K562 (cell line): Measurements from ENCODE around the gene OPCML. TPM values are rescaled to one million over a fixed set of nuclear protein-coding genes. Genes with fewer than 3 reads are reported as not detected.

Source experiments
- ATAC-seq: fragments of 200-7000 bp; cut with Tn5 transposase; 3 replicates; pipeline ENCODE4 v1.9.1; 2020; ENCODE audit warnings: moderate library complexity
- BruUV-seq: library from RNA; stranded (reverse); fragments of 400-500 nt; replicated peaks from 2 replicates; lab custom pipeline; 2021; lab: Mats Ljungman, UMichigan
- CTCF ChIA-PET: fragments of 300-600 bp; formaldehyde crosslinking; extraction: SDS; loops from one replicate; lab custom pipeline; 2021; ENCODE audit warnings: low intra/inter-chr PET ratio; lab: Yijun Ruan, JAX
- POLR2A ChIA-PET: fragments of 300-600, 350-650 bp; sonication (Branson Sonifier 250); formaldehyde crosslinking; extraction: SDS; loops from one replicate; lab custom pipeline; 2021; ENCODE audit warnings: antibody characterized with exemption, inconsistent platforms; lab: Yijun Ruan, JAX
- DNase-seq, 4 experiments: peaks; one replicate each; pipeline versions ENCODE4 v3.0.0 to v3.0.0-alpha.2; 2011 to 2018; ENCODE audit warnings: low spot score in 3 of 4, mixed read lengths in 3 of 4; ENCODE audit errors: extremely low read depth in 1 of 4
- FAIRE-seq: peaks from 2 replicates; lab custom pipeline; 2011; peaks lifted over from hg19 to GRCh38; lab: Jason Lieb, UNC
- H2AFZ ChIP-seq: 2 replicates; pipeline ENCODE4 v1.6.0; 2011; ENCODE audit warnings: low read depth, low read length, control low read depth, inconsistent platforms
- H3K27ac ChIP-seq: fragments of 200-600 bp; 3 replicates; pipeline ENCODE4 v1.8.0; 2011; ENCODE audit warnings: low read depth, mild to moderate bottlenecking, control low read depth, inconsistent platforms, low read length, moderate library complexity, mixed read lengths; ENCODE audit errors: extremely low read depth
- H3K27me3 ChIP-seq, 2 experiments: fragments of 300-600 bp in 1 of 2; 2 replicates in 1 of 2; 3 replicates in 1 of 2; pipeline versions ENCODE4 v1.6.0 to v1.8.0; 2011; ENCODE audit warnings: inconsistent platforms in 2 of 2, low read length in 2 of 2, mild to moderate bottlenecking in 1 of 2, mixed read lengths in 1 of 2, moderate library complexity in 1 of 2; ENCODE audit not compliant: control insufficient read depth in 2 of 2, insufficient read depth in 2 of 2
- H3K36me3 ChIP-seq: fragments of 300-600 bp; 3 replicates; pipeline ENCODE4 v1.8.0; 2011; ENCODE audit warnings: mild to moderate bottlenecking, low read length, inconsistent platforms; ENCODE audit not compliant: control insufficient read depth, insufficient read depth
- H3K4me1 ChIP-seq, 2 experiments: fragments of 200-600 bp in 1 of 2; replicated peaks in 1 of 2; 2 replicates in 1 of 2; 3 replicates in 1 of 2; pipeline versions ENCODE4 v1.5.1 to v1.8.0; 2011; ENCODE audit warnings: inconsistent platforms in 2 of 2, low read length in 2 of 2, mild to moderate bottlenecking in 1 of 2, mixed read lengths in 1 of 2, moderate library complexity in 1 of 2; ENCODE audit not compliant: control insufficient read depth in 2 of 2, insufficient read depth in 2 of 2
- H3K4me2 ChIP-seq: 2 replicates; pipeline ENCODE4 v1.6.1; 2011; ENCODE audit warnings: low read length, control low read depth, inconsistent platforms, mixed read lengths; ENCODE audit not compliant: insufficient read depth
- H3K4me3 ChIP-seq: fragments of 200-600 bp; sonication (generic), shearing (Covaris generic); 2 replicates; pipeline ENCODE4 v1.5.1; 2016; ENCODE audit warnings: control low read depth, inconsistent platforms
- H3K79me2 ChIP-seq: fragments of 200-600 bp; 3 replicates; pipeline ENCODE4 v1.8.0; 2011; ENCODE audit warnings: low read length, inconsistent platforms; ENCODE audit not compliant: control insufficient read depth, insufficient read depth
- H3K9ac ChIP-seq, 2 experiments: 2 replicates each; pipeline versions ENCODE4 v1.6.0 to v1.6.1; 2011; ENCODE audit warnings: low read depth in 2 of 2, low read length in 2 of 2, control low read depth in 1 of 2, inconsistent platforms in 1 of 2, mild to moderate bottlenecking in 1 of 2, mixed read lengths in 1 of 2; ENCODE audit not compliant: insufficient read depth in 1 of 2
- H3K9me1 ChIP-seq: one replicate; pipeline ENCODE4 v1.6.0; 2011; ENCODE audit warnings: inconsistent platforms, mild to moderate bottlenecking, low read length, moderate library complexity; ENCODE audit not compliant: control insufficient read depth, insufficient read depth
- H3K9me3 ChIP-seq: replicated peaks from 2 replicates; pipeline ENCODE4 v1.5.1; 2011; ENCODE audit warnings: low read depth, low read length, inconsistent platforms; ENCODE audit not compliant: control insufficient read depth, insufficient read depth
- H4K20me1 ChIP-seq: replicated peaks from 2 replicates; pipeline ENCODE4 v1.6.1; 2011; ENCODE audit warnings: low read length, inconsistent platforms, mixed read lengths; ENCODE audit not compliant: control insufficient read depth, insufficient read depth
- CHD2 ChIP-seq: IDR thresholded peaks from 2 replicates; pipeline ENCODE4 v1.6.1; 2011; ENCODE audit warnings: low read depth, low read length
- DPF2 ChIP-seq: fragments of 450-650 bp; IDR thresholded peaks from 2 replicates; pipeline ENCODE4 v1.6.1; 2016
- ELF1 ChIP-seq: fragments of 200-800 bp; sonication (Bioruptor generic); IDR thresholded peaks from 2 replicates; pipeline ENCODE4 v1.6.1; 2016; ENCODE audit warnings: missing genetic modification characterization, missing compliant biosample characterization
- ELF4 ChIP-seq: fragments of 450-650 bp; formaldehyde crosslinking; IDR thresholded peaks from 2 replicates; pipeline ENCODE4 v1.4.0; 2022; ENCODE audit warnings: missing genetic modification characterization
- ETV6 ChIP-seq, 3 experiments: fragments of 150-350 bp in 1 of 3; sonication (generic) in 1 of 3; formaldehyde crosslinking in 1 of 3; IDR thresholded peaks; 2 replicates each; pipeline versions ENCODE4 v1.6.1 to v1.8.0; 2014 to 2022; ENCODE audit warnings: borderline replicate concordance in 2 of 3, low read depth in 2 of 3, antibody characterized with exemption in 1 of 3, low read length in 1 of 3, mild to moderate bottlenecking in 1 of 3, missing genetic modification reagents in 1 of 3
- FOXK2 ChIP-seq, 2 experiments: fragments of 450-650 bp; IDR thresholded peaks in 1 of 2; conservative IDR thresholded peaks in 1 of 2; 2 replicates each; pipeline ENCODE4 v1.6.1; 2016; ENCODE audit warnings: low read depth in 2 of 2, mild to moderate bottlenecking in 1 of 2
- HSF4 ChIP-seq: fragments of 250-450 bp; sonication (Bioruptor Pico); IDR thresholded peaks from 2 replicates; pipeline ENCODE4 v2.1.2; 2022; ENCODE audit warnings: mild to moderate bottlenecking, moderate library complexity, borderline replicate concordance
- NFRKB ChIP-seq: fragments of 450-650 bp; IDR thresholded peaks from 2 replicates; pipeline ENCODE4 v1.6.1; 2016; ENCODE audit warnings: low read depth
- POLR2A ChIP-seq: fragments of 450-650 bp; conservative IDR thresholded peaks from 2 replicates; pipeline ENCODE4 v1.6.1; 2016
- SAFB2 ChIP-seq: fragments of 200-400 bp; formaldehyde crosslinking; IDR thresholded peaks from 2 replicates; pipeline ENCODE4 v1.6.1; 2018; ENCODE audit warnings: borderline replicate concordance, low read length, low read depth, moderate library complexity; ENCODE audit not compliant: severe bottlenecking
- SMAD1 ChIP-seq: fragments of 150-350 bp; IDR thresholded peaks from 2 replicates; pipeline ENCODE4 v1.6.1; 2014; ENCODE audit warnings: low read length, low read depth; ENCODE audit not compliant: partially characterized antibody
- SRSF9 ChIP-seq: fragments of 200-400 bp; formaldehyde crosslinking; IDR thresholded peaks from 2 replicates; pipeline ENCODE4 v1.6.1; 2017; ENCODE audit warnings: low read depth, low read length, borderline replicate concordance
- ZBTB33 ChIP-seq: sonication (generic); formaldehyde crosslinking; IDR thresholded peaks from 2 replicates; pipeline ENCODE4 v1.8.1; 2023; ENCODE audit warnings: mild to moderate bottlenecking, missing genetic modification reagents
- ZNF408 ChIP-seq: fragments of 250-450 bp; sonication (Bioruptor Pico); IDR thresholded peaks from 2 replicates; pipeline ENCODE4 v1.4.0; 2020; ENCODE audit warnings: low read depth, mild to moderate bottlenecking, moderate library complexity
- ZNF695 ChIP-seq: fragments of 450-650 bp; formaldehyde crosslinking; IDR thresholded peaks from 2 replicates; pipeline ENCODE4 v1.4.0; 2020; ENCODE audit warnings: mild to moderate bottlenecking, moderate library complexity
- ZNF766 ChIP-seq: fragments of 200-800 bp; sonication (Bioruptor generic); conservative IDR thresholded peaks from 2 replicates; pipeline ENCODE4 v1.6.1; 2016; ENCODE audit warnings: missing genetic modification characterization, missing compliant biosample characterization
- WGBS: fragments of 100-300 bp; shearing (Covaris generic); methylation state at CpG from one replicate; pipeline ENCODE4 v1.1.6; 2016; ENCODE audit warnings: low coverage, mixed read lengths; ENCODE audit not compliant: insufficient coverage; ENCODE audit errors: missing lambda C conversion rate; 5-methylcytosine and 5-hydroxymethylcytosine counted together
- in situ Hi-C: fragments of 300-500 bp; cut with MboI; formaldehyde crosslinking; loops from 4 replicates; pipeline ENCODE4 v1.15.0; 2018; ENCODE audit warnings: inconsistent platforms, mixed read lengths
- intact Hi-C: fragments of 100-400 bp; cut with micrococcal nuclease; formaldehyde crosslinking; loops from 2 replicates; pipeline ENCODE4 v1.14.2; 2022
- polyA plus RNA-seq, 8 experiments: library from polyadenylated mRNA; depleted of rRNA in 4 of 8; stranded (reverse) in 5 of 8; unstranded in 3 of 8; fragments of >200 nt; fragmentation: Nextera tagmentation in 2 of 8; fragmentation: Illumina TruSeq in 1 of 8; extraction: Ambion mirVana in 2 of 8; extraction: Trizol in 1 of 8; gene quantifications; 2 replicates each; pipeline versions ENCODE4 v1.2.1 to v1.2.3, GENCODE V29; 2011 to 2014; ENCODE audit warnings: inconsistent platforms in 1 of 8, missing spikeins in 1 of 8
- total RNA-seq, 7 experiments: library from RNA; depleted of rRNA in 6 of 7; stranded (reverse); fragments of >200 nt in 6 of 7; fragmentation: Illumina TruSeq in 2 of 7; extraction: Trizol in 2 of 7; gene quantifications; 2 replicates each; pipeline versions ENCODE4 v1.2.1 to v1.2.3, GENCODE V29; 2011 to 2021; ENCODE audit warnings: low replicate concordance in 1 of 7

Gene OPCML
- total and polyA plus RNA-seq, 9 of the 15 experiments (the other 6 are each of a cell fraction or from before 2014, with no cell fraction given) = not detected

GRCh38 chr11:132604431-132604830, 927.9 kb downstream of the OPCML start:
- Histone ChIP-seq H2AFZ (no peak overlapping the region), H3K36me3 (no peaks in the 10 kb centered on the region), H3K4me3 (no peak overlapping the region), H3K9me1 (no peaks in the 10 kb centered on the region), H3K4me1 (no peaks in the 10 kb centered on the region), H3K4me2 (no peak overlapping the region), H3K27ac (no peak overlapping the region), H3K27me3 (no peaks in the 10 kb centered on the region), H3K9ac (no peak overlapping the region), H3K79me2 (no peaks in the 10 kb centered on the region), H3K9me3 (no peaks in the 10 kb centered on the region)
- POLR2A ChIA-PET = no interaction called here
- ATAC-seq (no peak), FAIRE-seq (no peak), DNase-seq (no peak)
- 0% methylated on average over 2 of the region's 2 CpGs for WGBS
- intact Hi-C loops = no loop called here
- in situ Hi-C loops = no loop called here
- TF ChIP-seq ELF1 (tag) = no peak
- TF ChIP-seq ETV6 (IDR thresholded peaks at IDR 0.05; ENCODE audit: borderline replicate concordance in 1 of 2, low read depth in 2 of 2, low read length in 1 of 2) = no peak
- TF ChIP-seq ETV6 (CRISPR knock-in tag; IDR thresholded peaks at IDR 0.05; ENCODE audit: borderline replicate concordance) = no peak
- no peak for TF ChIP-seq ELF4 (CRISPR knock-in tag)
- no peak for TF ChIP-seq NFRKB
- TF ChIP-seq CHD2 = no peak
- TF ChIP-seq POLR2A = no peak
- TF ChIP-seq SMAD1 = no peak
- TF ChIP-seq, all 486 proteins: peak for 0
- CTCF ChIA-PET = no interaction called here
- no peaks in the 10 kb centered on the region for H4K20me1 ChIP-seq
- BruUV-seq = no TSS peak

- H2AFZ ChIP-seq = no peak overlapping the region
- in situ Hi-C loops = no loop called here
- FAIRE-seq = no peak
- TF ChIP-seq HSF4 (CRISPR knock-in tag) (no peak), ZNF695 (CRISPR knock-in tag) (no peak), FOXK2 (conservative IDR thresholded peaks at IDR 0.05 in 1 of 2, IDR thresholded peaks at IDR 0.05 in 1 of 2; ENCODE audit: low read depth in 2 of 2) (no peak), ZNF766 (CRISPR knock-in tag) (no peak), ZBTB33 (no peak), DPF2 (no peak), SRSF9 (no peak), SAFB2 (no peak), ZNF408 (CRISPR knock-in tag) (no peak)
These were observed 930.4 kb downstream of the OPCML start for GRCh38 chr11:132601875-132602274.

More at GRCh38 chr11:132601875-132602274, 930.4 kb downstream of the OPCML start:
- CTCF ChIA-PET = no interaction called here
- no peaks in the 10 kb centered on the region for H3K79me2 ChIP-seq
- H3K9me3 ChIP-seq = no peaks in the 10 kb centered on the region
- H3K4me1 ChIP-seq = no peaks in the 10 kb centered on the region
- H3K9me1 ChIP-seq = no peaks in the 10 kb centered on the region
- DNase-seq = no peak
- 0% methylated on average over 2 of the region's 2 CpGs for WGBS
- H3K9ac ChIP-seq = no peak overlapping the region
- BruUV-seq = no TSS peak
- intact Hi-C loops = no loop called here
- ATAC-seq = no peak
- no peak overlapping the region for H3K27ac ChIP-seq
- no peaks in the 10 kb centered on the region for H4K20me1 ChIP-seq
- H3K4me3 ChIP-seq = no peak overlapping the region
- no peaks in the 10 kb centered on the region for H3K36me3 ChIP-seq
- no peak overlapping the region for H3K4me2 ChIP-seq
- no peaks in the 10 kb centered on the region for H3K27me3 ChIP-seq
- POLR2A ChIA-PET = no interaction called here
